ENCODE results near the gene TMTC4. TPM values are rescaled to one million over a fixed set of nuclear protein-coding genes. Genes with fewer than 3 reads are reported as not detected.
"Not testable (repeated sequence)": the region's sequence is repeated elsewhere in the genome, so short reads cannot be mapped to it uniquely, and the experiment has no call there.

The TMTC4 gene
- total RNA-seq, 1 experiment from 2014 or later = 38.4 TPM

DNA sequence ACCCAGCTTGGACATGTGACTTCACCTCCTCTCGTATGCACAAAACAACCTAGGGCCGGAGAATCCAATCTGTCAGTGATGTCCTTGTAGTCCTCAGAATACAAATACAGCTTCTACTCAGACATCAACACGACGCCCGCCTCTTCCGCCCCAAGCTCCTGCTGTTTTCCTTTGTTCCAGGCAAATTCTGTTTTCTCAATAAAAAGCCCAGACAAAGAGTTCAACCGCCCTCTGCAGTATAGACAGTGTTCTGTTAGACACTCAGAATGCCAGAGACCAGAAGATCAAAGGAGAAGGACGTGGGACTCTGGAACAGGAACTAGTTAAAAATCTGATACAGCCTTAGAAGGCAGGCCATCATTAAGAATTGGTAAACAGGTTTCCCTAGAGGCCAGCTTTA is 44.0 kb downstream of the TMTC4 start:
- Histone ChIP-seq H3K9me3 (replicated peaks) (no peaks in the 10 kb centered on the region), H3K27ac (peak overlapping the region; percentile 2; the same call in 1 of the 2 replicates), H3K36me3 (peaks cover 47% of the 10 kb centered on the region), H3K4me1 (replicated peaks) (peaks cover 50% of the 10 kb centered on the region), H3K27me3 (replicated peaks) (no peaks in the 10 kb centered on the region), H3K4me3 (no peak overlapping the region)
- peak in 1 of 2 experiments; percentile 25 for DNase-seq (ENCODE audit: low read depth in 1 of 2, low spot score in 2 of 2)

- Histone ChIP-seq H3K9me3 (replicated peaks) (no peaks in the 10 kb centered on the region), H3K4me3 (no peak overlapping the region), H3K4me1 (replicated peaks) (peaks cover 37% of the 10 kb centered on the region), H3K36me3 (peaks cover 48% of the 10 kb centered on the region), H3K27ac (no peak overlapping the region), H3K27me3 (replicated peaks) (no peaks in the 10 kb centered on the region)
- DNase-seq (ENCODE audit: low read depth in 1 of 2, low spot score in 2 of 2) = no peak
These were observed 47.5 kb downstream of the TMTC4 start for GRCh38 chr13:100627120-100627519.

DNA sequence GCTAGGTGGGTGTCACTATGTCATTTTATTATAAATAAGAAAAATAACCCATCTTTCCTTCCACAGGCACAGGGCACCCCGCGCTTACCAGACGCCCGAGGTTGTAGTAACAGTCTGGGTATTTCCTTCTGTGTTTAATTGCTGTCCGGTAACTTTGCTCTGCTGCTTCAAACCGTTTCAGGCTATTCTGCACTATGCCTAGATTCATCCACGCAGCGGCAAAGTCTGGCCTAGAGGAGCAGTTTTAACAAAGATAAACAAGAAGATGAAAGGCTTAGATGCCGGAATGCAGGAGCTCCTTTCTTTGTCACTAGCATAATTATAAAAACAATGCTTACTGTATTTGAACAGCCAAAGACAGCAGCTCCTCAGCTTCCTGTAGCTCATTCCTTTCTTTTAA is 49.1 kb downstream of the TMTC4 start:
- H3K27ac ChIP-seq = peak overlapping the region; percentile 35; the same call in 1 of the 2 replicates
- H3K9me3 ChIP-seq (replicated peaks) = no peaks in the 10 kb centered on the region
- peaks cover 54% of the 10 kb centered on the region for H3K36me3 ChIP-seq
- no peaks in the 10 kb centered on the region for H3K27me3 ChIP-seq (replicated peaks)
- DNase-seq (ENCODE audit: low read depth in 1 of 2, low spot score in 2 of 2) = peak; percentile 46 to 53
- peaks cover 22% of the 10 kb centered on the region for H3K4me1 ChIP-seq (replicated peaks)
- H3K4me3 ChIP-seq = no peak overlapping the region

DNA sequence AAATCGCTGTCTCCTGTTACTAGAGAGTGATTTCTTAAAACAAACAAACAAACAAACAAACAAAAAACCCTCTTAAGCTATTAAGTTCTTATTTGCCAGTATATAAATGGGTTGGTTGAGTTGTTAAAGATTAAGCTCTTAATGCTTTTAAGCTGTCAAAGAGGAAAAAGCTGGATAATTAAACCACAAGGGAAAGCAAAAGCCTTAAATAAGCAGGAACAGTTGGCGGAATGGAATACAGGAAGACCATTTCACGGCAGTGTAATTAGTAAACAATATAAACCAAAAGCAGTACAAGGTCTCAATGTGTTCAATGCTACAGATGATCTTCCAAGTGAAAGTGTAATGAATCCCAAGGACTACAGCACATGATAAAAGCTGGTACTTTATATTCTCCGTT is 53.8 kb downstream of the TMTC4 start:
- Histone ChIP-seq H3K27me3 (replicated peaks) (no peaks in the 10 kb centered on the region), H3K4me3 (no peak overlapping the region), H3K27ac (no peak overlapping the region), H3K4me1 (replicated peaks) (peaks cover 13% of the 10 kb centered on the region), H3K36me3 (peaks cover 25% of the 10 kb centered on the region; the same call in 1 of the 2 replicates), H3K9me3 (replicated peaks) (no peaks in the 10 kb centered on the region)
- DNase-seq (ENCODE audit: low read depth in 1 of 2, low spot score in 2 of 2) = no peak

- no peaks in the 10 kb centered on the region for H3K27me3 ChIP-seq (replicated peaks)
- H3K4me1 ChIP-seq (replicated peaks) = peaks cover 6% of the 10 kb centered on the region
- no peak overlapping the region for H3K4me3 ChIP-seq
- no peak for DNase-seq (ENCODE audit: low read depth in 1 of 2, low spot score in 2 of 2)
- no peak overlapping the region for H3K27ac ChIP-seq
- H3K36me3 ChIP-seq = peaks cover 25% of the 10 kb centered on the region; the same call in 1 of the 2 replicates
- H3K9me3 ChIP-seq (replicated peaks) = no peaks in the 10 kb centered on the region
These were observed 54.7 kb downstream of the TMTC4 start for GRCh38 chr13:100619940-100620339.

DNA sequence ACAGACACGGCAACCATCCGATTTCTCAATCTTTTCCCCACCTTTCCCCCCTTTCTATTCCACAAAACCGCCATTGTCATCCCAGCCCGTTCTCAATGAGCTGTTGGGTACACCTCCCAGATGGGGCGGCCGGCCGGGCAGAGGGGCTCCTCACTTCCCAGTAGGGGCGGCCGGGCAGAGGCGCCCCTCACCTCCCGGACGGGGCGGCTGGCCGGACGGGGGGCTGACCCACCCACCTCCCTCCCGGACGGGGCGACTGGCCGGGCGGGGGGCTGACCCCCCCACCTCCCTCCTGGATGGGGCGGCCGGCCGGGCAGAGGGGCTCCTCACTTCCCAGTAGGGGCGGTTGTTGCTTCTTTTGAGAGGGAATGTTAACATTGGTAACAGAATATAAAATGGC is 55.7 kb downstream of the TMTC4 start:
- not testable (repeated sequence) for H3K4me1 ChIP-seq (replicated peaks); DNase-seq (ENCODE audit: low read depth in 1 of 2, low spot score in 2 of 2); H3K4me3 ChIP-seq; H3K27me3 ChIP-seq (replicated peaks); H3K9me3 ChIP-seq (replicated peaks); H3K27ac ChIP-seq
- peaks cover 20% of the 10 kb centered on the region; the same call in 1 of the 2 replicates for H3K36me3 ChIP-seq

GRCh38 chr13:100613031-100613430 is 61.6 kb downstream of the TMTC4 start:
- no peak overlapping the region for H3K4me3 ChIP-seq
- H3K27ac ChIP-seq = no peak overlapping the region
- DNase-seq (ENCODE audit: low read depth in 1 of 2, low spot score in 2 of 2) = no peak
- H3K4me1 ChIP-seq (replicated peaks) = peaks cover 14% of the 10 kb centered on the region
- H3K36me3 ChIP-seq = no peaks in the 10 kb centered on the region
- H3K9me3 ChIP-seq (replicated peaks) = no peaks in the 10 kb centered on the region
- no peaks in the 10 kb centered on the region for H3K27me3 ChIP-seq (replicated peaks)

- H3K4me1 ChIP-seq (replicated peaks) = peaks cover 19% of the 10 kb centered on the region
- no peak overlapping the region for H3K27ac ChIP-seq
- H3K4me3 ChIP-seq = no peak overlapping the region
- no peaks in the 10 kb centered on the region for H3K36me3 ChIP-seq
- H3K9me3 ChIP-seq (replicated peaks) = no peaks in the 10 kb centered on the region
- no peak for DNase-seq (ENCODE audit: low read depth in 1 of 2, low spot score in 2 of 2)
- H3K27me3 ChIP-seq (replicated peaks) = no peaks in the 10 kb centered on the region
These were observed 62.7 kb downstream of the TMTC4 start for GRCh38 chr13:100611678-100612492.

DNA sequence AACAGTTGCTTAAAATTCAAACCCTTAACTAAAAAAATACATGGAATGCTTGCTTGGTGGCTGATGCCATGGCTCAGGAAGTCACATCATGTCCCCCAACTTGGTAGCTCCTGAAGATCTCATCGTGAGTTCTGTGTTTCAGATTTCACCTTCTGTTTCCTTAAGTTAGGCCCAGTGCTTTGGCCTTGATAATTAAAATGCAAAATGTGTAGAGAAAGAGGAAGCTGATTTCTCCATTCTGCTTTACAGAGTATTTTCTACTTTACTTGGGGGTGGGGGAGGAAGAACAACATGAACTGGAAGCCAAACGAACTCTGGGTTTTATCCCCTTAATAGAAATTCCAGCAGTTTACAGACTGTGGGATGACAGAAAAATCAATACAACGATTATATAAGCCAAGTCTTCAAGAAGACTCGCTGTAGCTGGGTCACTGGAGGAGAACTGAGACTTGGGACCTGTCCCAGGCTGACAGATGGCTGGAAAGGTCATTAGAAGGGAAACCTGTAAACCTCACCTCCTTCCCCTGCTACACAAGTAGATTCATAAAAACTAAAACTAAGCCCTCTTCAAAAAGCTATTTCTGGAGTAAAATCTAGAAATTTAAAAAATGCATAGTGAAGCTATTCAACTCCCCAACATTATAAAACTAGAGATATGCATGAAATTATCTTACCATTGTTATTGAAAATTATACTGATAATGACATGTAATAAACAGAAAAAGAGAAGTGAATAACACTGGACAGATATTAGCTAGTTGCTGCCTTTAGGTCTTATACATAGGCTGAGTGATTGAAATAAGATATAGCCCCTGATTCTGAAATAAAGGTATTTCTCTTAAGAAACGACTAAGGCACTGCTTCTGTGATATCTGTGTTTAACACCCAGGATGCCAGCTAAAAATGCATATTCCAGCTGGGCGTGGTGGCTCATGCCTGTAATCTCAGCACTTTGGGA is 63.9 kb downstream of the TMTC4 start:
- Histone ChIP-seq H3K9me3 (replicated peaks) (no peaks in the 10 kb centered on the region), H3K4me3 (no peak overlapping the region), H3K4me1 (replicated peaks) (peaks cover 19% of the 10 kb centered on the region), H3K36me3 (0 out of 2 replicates have a peak, but pooled peaks cover 2% of the 10 kb centered on the region), H3K27ac (no peak overlapping the region), H3K27me3 (replicated peaks) (no peaks in the 10 kb centered on the region)
- no peak for DNase-seq (ENCODE audit: low read depth in 1 of 2, low spot score in 2 of 2)

DNA sequence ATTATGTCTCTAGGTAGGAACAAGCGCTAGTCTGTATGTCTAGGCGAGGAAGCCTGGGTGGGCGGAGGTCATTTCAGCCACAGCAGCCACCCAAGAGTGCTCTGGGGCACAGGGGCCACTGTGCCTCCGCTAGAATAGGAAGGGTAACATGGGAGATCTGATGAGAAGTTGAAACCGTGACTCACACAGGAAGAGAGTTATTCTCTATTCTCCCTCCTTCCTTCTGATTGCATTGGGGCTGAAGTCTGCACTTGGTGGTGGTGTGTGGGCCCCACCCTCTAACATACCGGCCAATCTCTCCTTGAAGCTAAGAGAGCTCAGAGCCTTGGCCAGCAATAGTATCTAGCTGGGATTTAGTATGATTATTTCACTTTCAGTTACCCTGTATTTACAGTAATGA is 65.7 kb downstream of the TMTC4 start:
- no peaks in the 10 kb centered on the region for H3K9me3 ChIP-seq (replicated peaks)
- peak overlapping the region; percentile 76 for H3K27ac ChIP-seq
- DNase-seq (ENCODE audit: low read depth in 1 of 2, low spot score in 2 of 2) = peak; percentile 73 to 80
- no peak overlapping the region for H3K4me3 ChIP-seq
- H3K27me3 ChIP-seq (replicated peaks) = no peaks in the 10 kb centered on the region
- peaks cover 19% of the 10 kb centered on the region for H3K4me1 ChIP-seq (replicated peaks)
- 0 out of 2 replicates have a peak, but pooled peaks cover 2% of the 10 kb centered on the region for H3K36me3 ChIP-seq

GRCh38 chr13:100608489-100608888 is 66.1 kb downstream of the TMTC4 start:
- Histone ChIP-seq H3K4me3 (no peak overlapping the region), H3K36me3 (0 out of 2 replicates have a peak, but pooled peaks cover 2% of the 10 kb centered on the region), H3K9me3 (replicated peaks) (no peaks in the 10 kb centered on the region), H3K27me3 (replicated peaks) (no peaks in the 10 kb centered on the region), H3K27ac (peak overlapping the region; percentile 76), H3K4me1 (replicated peaks) (peaks cover 19% of the 10 kb centered on the region)
- no peak for DNase-seq (ENCODE audit: low read depth in 1 of 2, low spot score in 2 of 2)

DNA sequence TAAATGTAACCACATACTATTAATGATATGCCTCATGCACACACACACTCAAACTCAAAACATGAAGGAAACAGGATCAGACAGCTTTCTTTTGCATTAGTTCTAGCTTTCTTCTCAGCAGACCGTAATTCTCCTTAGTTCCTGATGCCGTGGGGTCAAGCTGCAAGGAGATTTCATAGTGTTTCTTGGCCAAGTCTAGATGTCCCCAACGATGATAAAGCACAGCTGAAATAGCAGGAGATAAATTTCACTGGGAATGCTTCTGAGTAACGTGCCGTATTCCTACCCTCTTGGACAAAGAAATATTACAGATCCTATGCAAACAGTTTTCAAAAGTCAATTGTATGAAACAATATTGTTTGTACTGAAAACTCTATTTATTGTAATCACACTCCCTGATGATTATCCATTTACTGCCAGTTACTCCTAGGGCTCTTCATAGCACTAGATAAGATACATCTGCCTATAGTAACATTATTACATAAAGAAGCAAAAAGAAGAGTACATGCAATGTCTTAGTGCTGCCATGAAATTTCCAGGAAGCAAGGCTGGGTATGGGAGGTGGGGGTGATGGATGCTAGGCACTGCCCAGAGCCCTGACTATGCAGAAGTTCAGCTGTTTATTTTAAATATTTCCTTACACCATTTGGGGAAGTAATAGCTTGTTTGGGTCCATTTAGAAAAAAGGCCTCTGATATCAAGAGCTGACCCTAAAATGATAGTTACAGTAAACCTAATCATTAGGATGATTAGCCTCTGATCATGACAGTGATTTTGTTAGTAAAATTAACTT is 69.5 kb downstream of the TMTC4 start:
- Histone ChIP-seq H3K4me1 (replicated peaks) (peaks cover 19% of the 10 kb centered on the region), H3K36me3 (0 out of 2 replicates have a peak, but pooled peaks cover 2% of the 10 kb centered on the region), H3K27ac (no peak overlapping the region), H3K9me3 (replicated peaks) (no peaks in the 10 kb centered on the region), H3K4me3 (no peak overlapping the region), H3K27me3 (replicated peaks) (no peaks in the 10 kb centered on the region)
- no peak for DNase-seq (ENCODE audit: low read depth in 1 of 2, low spot score in 2 of 2)

GRCh38 chr13:100602493-100603111 is 72.0 kb downstream of the TMTC4 start:
- 0 out of 2 replicates have a peak, but pooled peaks cover 2% of the 10 kb centered on the region for H3K36me3 ChIP-seq
- peaks cover under 1% of the 10 kb centered on the region; the same call in 1 of the 2 replicates for H3K4me1 ChIP-seq (replicated peaks)
- H3K9me3 ChIP-seq (replicated peaks) = no peaks in the 10 kb centered on the region
- DNase-seq (ENCODE audit: low read depth in 1 of 2, low spot score in 2 of 2) = no peak
- no peak overlapping the region for H3K27ac ChIP-seq
- H3K27me3 ChIP-seq (replicated peaks) = no peaks in the 10 kb centered on the region
- H3K4me3 ChIP-seq = no peak overlapping the region
